ENCODE measurements around the gene CCDC90B. TPM values are rescaled to one million over a fixed set of nuclear protein-coding genes. Genes with fewer than 3 reads are reported as not detected.
"Not testable (repeated sequence)": the region's sequence is repeated elsewhere in the genome, so short reads cannot be mapped to it uniquely, and the experiment has no call there.

CCDC90B gene
- total and polyA plus RNA-seq, 7 experiments from 2014 or later = 19.1 to 60.2 (median 38.1) TPM

DNA sequence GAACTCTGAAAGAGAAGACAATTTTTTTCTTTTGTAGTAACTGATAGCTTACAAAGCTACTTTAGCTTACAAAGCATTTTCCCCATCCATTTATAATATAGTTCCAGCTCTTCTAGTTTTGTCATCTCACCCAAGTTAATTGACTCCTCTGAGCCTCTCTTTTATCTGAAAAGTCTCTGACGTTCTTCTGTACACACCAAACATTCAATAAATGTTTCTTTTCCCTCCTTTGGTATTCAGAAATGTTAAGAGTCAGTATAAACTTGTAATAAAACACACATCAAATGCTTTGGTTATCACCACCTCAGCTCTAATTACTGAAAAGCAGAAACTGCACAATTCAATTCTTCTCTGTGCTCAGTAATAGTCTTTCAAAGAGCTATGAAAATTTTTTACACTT, 5.9 kb downstream of the CCDC90B start:
- no peak overlapping the region for H3K4me3 Mint-ChIP-seq
- no peaks in the 10 kb centered on the region for H3K27me3 Mint-ChIP-seq
- ATAC-seq (no peak), DNase-seq (no peak)
- peaks cover 14 to 22% of the 10 kb centered on the region in 2 donors for H3K4me1 ChIP-seq (ENCODE audit: control insufficient read depth in 2 of 2, insufficient read depth in 2 of 2, low read length in 2 of 2)
- H3K27ac ChIP-seq (ENCODE audit: low read depth, low read length) = no peak overlapping the region
- peaks cover 0 to 25% (median 0%) of the 10 kb centered on the region in 3 experiments for H3K36me3 ChIP-seq (ENCODE audit: control insufficient read depth in 2 of 3, insufficient read depth in 3 of 3, low read length in 3 of 3)
- no peaks in the 10 kb centered on the region for H3K9me3 ChIP-seq (ENCODE audit: control insufficient read depth in 2 of 3, low read length in 3 of 3)
- H3K27me3 ChIP-seq (ENCODE audit: control insufficient read depth in 2 of 2, insufficient read depth in 2 of 2, low read length in 2 of 2) = no peaks in the 10 kb centered on the region
- ChIA-PET CTCF (interaction anchor here (2.5 kb wide), 1 partner anchor 12 kb away, joined by 9 read pairs; no protein-coding TSS in a partner anchor), POLR2A (no interaction called here)
- H3K27ac Mint-ChIP-seq = peak overlapping the region in 2 of 9 donors; percentile 1 to 55
- peaks cover 23 to 53% (median 51%) of the 10 kb centered on the region in 7 donors for H3K4me1 Mint-ChIP-seq
- H3K36me3 Mint-ChIP-seq = peaks cover 0 to 26% (median 19%) of the 10 kb centered on the region in 5 donors
- H3K4me3 ChIP-seq (ENCODE audit: low read length) = no peak overlapping the region
- intact Hi-C loops (cut with micrococcal nuclease) = loop anchor here in 1 of 2 donors (10.0 kb wide), 1 partner anchor 1405 kb away; no protein-coding TSS in a partner anchor
- peaks cover 0 to 2% (median 0%) of the 10 kb centered on the region in 11 donors for H3K9me3 Mint-ChIP-seq

GRCh38 chr11:83278351-83278750, 7.8 kb downstream of the CCDC90B start:
- Mint-ChIP-seq H3K9me3 (peaks cover 0 to 2% (median 0%) of the 10 kb centered on the region in 11 donors), H3K4me3 (no peak overlapping the region), H3K36me3 (peaks cover 0 to 38% (median 26%) of the 10 kb centered on the region in 5 donors), H3K4me1 (peaks cover 9 to 37% (median 32%) of the 10 kb centered on the region in 7 donors), H3K27ac (no peak overlapping the region), H3K27me3 (no peaks in the 10 kb centered on the region)
- Histone ChIP-seq H3K9me3 (ENCODE audit: control insufficient read depth in 2 of 3, low read length in 3 of 3) (no peaks in the 10 kb centered on the region), H3K4me1 (ENCODE audit: control insufficient read depth in 2 of 2, insufficient read depth in 2 of 2, low read length in 2 of 2) (peaks cover 0 to 9% of the 10 kb centered on the region in 2 donors), H3K36me3 (ENCODE audit: control insufficient read depth in 2 of 3, insufficient read depth in 3 of 3, low read length in 3 of 3) (peaks cover 0 to 37% (median 7%) of the 10 kb centered on the region in 3 experiments), H3K27ac (ENCODE audit: low read depth, low read length) (no peak overlapping the region), H3K27me3 (ENCODE audit: control insufficient read depth in 2 of 2, insufficient read depth in 2 of 2, low read length in 2 of 2) (no peaks in the 10 kb centered on the region), H3K4me3 (ENCODE audit: low read length) (no peak overlapping the region)
- no peak for DNase-seq
- ChIA-PET POLR2A (interaction anchor here (0.7 kb wide), 1 partner anchor 9 kb away, joined by 6 read pairs; no protein-coding TSS in a partner anchor), CTCF (no interaction called here)
- intact Hi-C loops (cut with micrococcal nuclease) = no loop called here
- ATAC-seq = no peak

GRCh38 chr11:83275888-83276641, 10.1 kb downstream of the CCDC90B start:
- ChIA-PET CTCF (interaction anchor here (1.0 kb wide), 1 partner anchor 10 kb away, joined by 3 read pairs; the partner anchor contains the start of gene CCDC90B), POLR2A (interaction anchor here (1.5 kb wide), 1 partner anchor 10 kb away, joined by 5 read pairs; no protein-coding TSS in a partner anchor)
- H3K27ac ChIP-seq (ENCODE audit: low read depth, low read length) = no peak overlapping the region
- Mint-ChIP-seq H3K27ac (no peak overlapping the region), H3K4me1 (peaks cover 3 to 27% (median 10%) of the 10 kb centered on the region in 7 donors), H3K4me3 (no peak overlapping the region), H3K9me3 (peaks cover 0 to 4% (median 0%) of the 10 kb centered on the region in 11 donors), H3K27me3 (no peaks in the 10 kb centered on the region), H3K36me3 (peaks cover 0 to 56% (median 42%) of the 10 kb centered on the region in 5 donors)
- ATAC-seq (no peak), DNase-seq (no peak)
- H3K27me3 ChIP-seq (ENCODE audit: control insufficient read depth in 2 of 2, insufficient read depth in 2 of 2, low read length in 2 of 2) = no peaks in the 10 kb centered on the region
- intact Hi-C loops (cut with micrococcal nuclease) = no loop called here
- peaks cover 0 to 48% (median 14%) of the 10 kb centered on the region in 3 experiments for H3K36me3 ChIP-seq (ENCODE audit: control insufficient read depth in 2 of 3, insufficient read depth in 3 of 3, low read length in 3 of 3)
- no peak overlapping the region for H3K4me3 ChIP-seq (ENCODE audit: low read length)
- no peaks in the 10 kb centered on the region for H3K9me3 ChIP-seq (ENCODE audit: control insufficient read depth in 2 of 3, low read length in 3 of 3)
- H3K4me1 ChIP-seq (ENCODE audit: control insufficient read depth in 2 of 2, insufficient read depth in 2 of 2, low read length in 2 of 2) = no peaks in the 10 kb centered on the region

- H3K9me3 ChIP-seq (ENCODE audit: control insufficient read depth in 2 of 3, low read length in 3 of 3) = no peaks in the 10 kb centered on the region
- H3K4me1 ChIP-seq (ENCODE audit: control insufficient read depth in 2 of 2, insufficient read depth in 2 of 2, low read length in 2 of 2) = no peaks in the 10 kb centered on the region
- peaks cover 0 to 35% (median 14%) of the 10 kb centered on the region in 3 experiments for H3K36me3 ChIP-seq (ENCODE audit: control insufficient read depth in 2 of 3, insufficient read depth in 3 of 3, low read length in 3 of 3)
- ATAC-seq (no peak), DNase-seq (no peak)
- no peaks in the 10 kb centered on the region for H3K27me3 Mint-ChIP-seq
- H3K36me3 Mint-ChIP-seq = peaks cover 17 to 73% (median 47%) of the 10 kb centered on the region in 5 donors
- no peak overlapping the region for H3K27ac ChIP-seq (ENCODE audit: low read depth, low read length)
- peaks cover 7 to 31% (median 27%) of the 10 kb centered on the region in 7 donors for H3K4me1 Mint-ChIP-seq
- intact Hi-C loops (cut with micrococcal nuclease) = no loop called here
- CTCF ChIA-PET = interaction anchor here (0.6 to 0.8 kb wide), 2 partner anchors 22 to 36 kb away, joined by 3 read pairs; no protein-coding TSS in a partner anchor
- no peaks in the 10 kb centered on the region for H3K27me3 ChIP-seq (ENCODE audit: control insufficient read depth in 2 of 2, insufficient read depth in 2 of 2, low read length in 2 of 2)
- H3K4me3 ChIP-seq (ENCODE audit: low read length) = no peak overlapping the region
- peaks cover 0 to 4% (median 0%) of the 10 kb centered on the region in 11 donors for H3K9me3 Mint-ChIP-seq
- no peak overlapping the region for H3K27ac Mint-ChIP-seq
- POLR2A ChIA-PET = interaction anchor here (0.7 to 2.6 kb wide), 2 partner anchors 13 to 27 kb away, joined by 4 to 13 read pairs; partner anchors contain the start of gene CCDC90B
- no peak overlapping the region for H3K4me3 Mint-ChIP-seq
Measured at GRCh38 chr11:83272627-83273026, 13.5 kb downstream of the CCDC90B start.

DNA sequence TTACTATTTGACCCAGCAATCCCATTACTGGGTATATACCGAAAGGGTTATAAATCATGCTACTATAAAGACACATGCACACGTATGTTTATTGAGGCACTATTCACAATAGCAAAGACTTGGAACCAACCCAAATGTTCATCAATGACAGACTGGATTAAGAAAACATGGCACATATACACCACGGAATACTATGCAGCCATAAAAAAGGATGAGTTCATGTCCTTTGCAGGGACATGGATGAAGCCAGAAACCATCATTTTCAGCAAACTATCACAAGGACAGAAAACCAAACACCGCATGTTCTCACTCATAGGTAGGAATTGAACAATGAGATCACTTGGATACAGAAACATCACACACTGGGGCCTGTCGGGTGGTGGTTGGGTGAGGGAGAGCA, 14.4 kb downstream of the CCDC90B start:
- H3K36me3 Mint-ChIP-seq = peaks cover 25 to 77% (median 48%) of the 10 kb centered on the region in 5 donors
- H3K27me3 Mint-ChIP-seq; POLR2A ChIA-PET; intact Hi-C loops (cut with micrococcal nuclease); H3K27ac ChIP-seq (ENCODE audit: low read depth, low read length); CTCF ChIA-PET; H3K27me3 ChIP-seq (ENCODE audit: control insufficient read depth in 2 of 2, insufficient read depth in 2 of 2, low read length in 2 of 2); DNase-seq; H3K9me3 Mint-ChIP-seq; H3K4me1 ChIP-seq (ENCODE audit: control insufficient read depth in 2 of 2, insufficient read depth in 2 of 2, low read length in 2 of 2); ATAC-seq; H3K27ac Mint-ChIP-seq; H3K4me3 ChIP-seq (ENCODE audit: low read length); H3K9me3 ChIP-seq (ENCODE audit: control insufficient read depth in 2 of 3, low read length in 3 of 3); H3K4me3 Mint-ChIP-seq: not testable (repeated sequence)
- H3K4me1 Mint-ChIP-seq = peaks cover 7 to 36% (median 27%) of the 10 kb centered on the region in 7 donors
- peaks cover 0 to 37% (median 14%) of the 10 kb centered on the region in 3 experiments for H3K36me3 ChIP-seq (ENCODE audit: control insufficient read depth in 2 of 3, insufficient read depth in 3 of 3, low read length in 3 of 3)

GRCh38 chr11:83269080-83269479, 17.1 kb downstream of the CCDC90B start:
- intact Hi-C loops (cut with micrococcal nuclease); H3K9me3 Mint-ChIP-seq; DNase-seq; H3K4me3 Mint-ChIP-seq; ATAC-seq; H3K27ac ChIP-seq (ENCODE audit: low read depth, low read length); H3K9me3 ChIP-seq (ENCODE audit: control insufficient read depth in 2 of 3, low read length in 3 of 3); H3K4me3 ChIP-seq (ENCODE audit: low read length); H3K27me3 Mint-ChIP-seq; H3K27me3 ChIP-seq (ENCODE audit: control insufficient read depth in 2 of 2, insufficient read depth in 2 of 2, low read length in 2 of 2); H3K4me1 ChIP-seq (ENCODE audit: control insufficient read depth in 2 of 2, insufficient read depth in 2 of 2, low read length in 2 of 2): not testable (repeated sequence)
- peaks cover 0 to 38% (median 7%) of the 10 kb centered on the region in 3 experiments for H3K36me3 ChIP-seq (ENCODE audit: control insufficient read depth in 2 of 3, insufficient read depth in 3 of 3, low read length in 3 of 3)
- ChIA-PET CTCF (interaction anchor here (0.6 kb wide), 1 partner anchor 403 kb away, joined by 3 read pairs; no protein-coding TSS in a partner anchor), POLR2A (interaction anchor here (0.7 kb wide), 1 partner anchor 514 kb away, joined by 3 read pairs; no protein-coding TSS in a partner anchor)
- peak overlapping the region in 5 of 9 donors; percentile 19 to 71 (median 42) for H3K27ac Mint-ChIP-seq
- H3K4me1 Mint-ChIP-seq = peaks cover 7 to 36% (median 27%) of the 10 kb centered on the region in 7 donors
- peaks cover 26 to 74% (median 55%) of the 10 kb centered on the region in 5 donors for H3K36me3 Mint-ChIP-seq

Data from naive thymus-derived CD4-positive, alpha-beta T cell (primary cell).